ES-I3 (cell line): ENCODE data around the gene B4GALT4.

Experiments used
- H3K36me3 ChIP-seq: 2 replicates; pipeline ENCODE4 v1.6.1; 2013; ENCODE audit warnings: mild to moderate bottlenecking, low read length, control low read depth, moderate library complexity; ENCODE audit not compliant: insufficient read depth
- H3K4me1 ChIP-seq: 2 replicates; pipeline ENCODE4 v1.6.1; 2013; ENCODE audit warnings: mild to moderate bottlenecking, control low read depth, low read length; ENCODE audit not compliant: insufficient read depth
- H3K9ac ChIP-seq: 2 replicates; pipeline ENCODE4 v1.6.1; 2013; ENCODE audit warnings: low read depth, mild to moderate bottlenecking, low read length, moderate library complexity
- H3K9me3 ChIP-seq: 2 replicates; pipeline ENCODE4 v1.6.1; 2013; ENCODE audit warnings: mild to moderate bottlenecking, low read length, moderate library complexity; ENCODE audit not compliant: control insufficient read depth, insufficient read depth

The B4GALT4 gene

GRCh38 chr3:119205685-119206084 is 35.0 kb downstream of the B4GALT4 start:
- H3K36me3 ChIP-seq: peaks cover 5% of the 10 kb centered on the region; the same call in 1 of the 2 replicates
- H3K9me3 ChIP-seq: no peaks in the 10 kb centered on the region
- H3K9ac ChIP-seq: no peak overlapping the region
- no peaks in the 10 kb centered on the region for H3K4me1 ChIP-seq

GRCh38 chr3:119205209-119205608 is 35.5 kb downstream of the B4GALT4 start:
- Histone ChIP-seq H3K9ac (no peak overlapping the region), H3K4me1 (no peaks in the 10 kb centered on the region), H3K9me3 (no peaks in the 10 kb centered on the region), H3K36me3 (peaks cover under 1% of the 10 kb centered on the region; the same call in 1 of the 2 replicates)

- H3K9me3 ChIP-seq: no peaks in the 10 kb centered on the region
- no peak overlapping the region for H3K9ac ChIP-seq
- H3K4me1 ChIP-seq: peaks cover 7% of the 10 kb centered on the region; the same call in 1 of the 2 replicates
- H3K36me3 ChIP-seq: no peaks in the 10 kb centered on the region
Observed at GRCh38 chr3:119195911-119196310, 44.8 kb downstream of the B4GALT4 start.

- H3K9me3 ChIP-seq: no peaks in the 10 kb centered on the region
- H3K4me1 ChIP-seq: peaks cover 7% of the 10 kb centered on the region; the same call in 1 of the 2 replicates
- H3K9ac ChIP-seq: no peak overlapping the region
- no peaks in the 10 kb centered on the region for H3K36me3 ChIP-seq
Observed at GRCh38 chr3:119195151-119195476, 45.6 kb downstream of the B4GALT4 start.

- Histone ChIP-seq H3K9me3 (no peaks in the 10 kb centered on the region), H3K36me3 (no peaks in the 10 kb centered on the region), H3K4me1 (peaks cover 7% of the 10 kb centered on the region; the same call in 1 of the 2 replicates), H3K9ac (no peak overlapping the region)
Observed at GRCh38 chr3:119194237-119195150, 46.2 kb downstream of the B4GALT4 start.

GRCh38 chr3:119191800-119192199 is 48.9 kb downstream of the B4GALT4 start:
- Histone ChIP-seq H3K36me3 (no peaks in the 10 kb centered on the region), H3K9me3 (no peaks in the 10 kb centered on the region), H3K9ac (no peak overlapping the region), H3K4me1 (peaks cover 7% of the 10 kb centered on the region; the same call in 1 of the 2 replicates)

- H3K36me3 ChIP-seq: no peaks in the 10 kb centered on the region
- H3K4me1 ChIP-seq: no peaks in the 10 kb centered on the region
- H3K9ac ChIP-seq: no peak overlapping the region
- H3K9me3 ChIP-seq: no peaks in the 10 kb centered on the region
Observed at GRCh38 chr3:119187266-119187665, 53.4 kb downstream of the B4GALT4 start.

- Histone ChIP-seq H3K4me1 (0 out of 2 replicates have a peak, but pooled peaks cover 3% of the 10 kb centered on the region), H3K9ac (no peak overlapping the region), H3K9me3 (no peaks in the 10 kb centered on the region), H3K36me3 (no peaks in the 10 kb centered on the region)
Observed at GRCh38 chr3:119184796-119185570, 55.7 kb downstream of the B4GALT4 start.

GRCh38 chr3:119184111-119184510 is 56.6 kb downstream of the B4GALT4 start:
- H3K9me3 ChIP-seq: no peaks in the 10 kb centered on the region
- H3K36me3 ChIP-seq: no peaks in the 10 kb centered on the region
- no peak overlapping the region for H3K9ac ChIP-seq
- 0 out of 2 replicates have a peak, but pooled peaks cover 3% of the 10 kb centered on the region for H3K4me1 ChIP-seq

GRCh38 chr3:119181765-119182164 is 58.9 kb downstream of the B4GALT4 start:
- Histone ChIP-seq H3K9ac (no peak overlapping the region), H3K36me3 (no peaks in the 10 kb centered on the region), H3K9me3 (no peaks in the 10 kb centered on the region), H3K4me1 (0 out of 2 replicates have a peak, but pooled peaks cover 3% of the 10 kb centered on the region)

- Histone ChIP-seq H3K36me3 (no peaks in the 10 kb centered on the region), H3K4me1 (0 out of 2 replicates have a peak, but pooled peaks cover 3% of the 10 kb centered on the region), H3K9me3 (no peaks in the 10 kb centered on the region), H3K9ac (no peak overlapping the region)
Observed at GRCh38 chr3:119177321-119177720, 63.4 kb downstream of the B4GALT4 start.

- Histone ChIP-seq H3K9me3 (no peaks in the 10 kb centered on the region), H3K36me3 (no peaks in the 10 kb centered on the region), H3K4me1 (0 out of 2 replicates have a peak, but pooled peaks cover 1% of the 10 kb centered on the region), H3K9ac (no peak overlapping the region)
Observed at GRCh38 chr3:119176778-119177177, 63.9 kb downstream of the B4GALT4 start.

GRCh38 chr3:119175872-119176756 is 64.6 kb downstream of the B4GALT4 start:
- Histone ChIP-seq H3K4me1 (no peaks in the 10 kb centered on the region), H3K36me3 (no peaks in the 10 kb centered on the region), H3K9ac (no peak overlapping the region), H3K9me3 (no peaks in the 10 kb centered on the region)

- no peaks in the 10 kb centered on the region for H3K4me1 ChIP-seq
- H3K9me3 ChIP-seq: no peaks in the 10 kb centered on the region
- no peaks in the 10 kb centered on the region for H3K36me3 ChIP-seq
- no peak within 1 kb of the TSS; the same call in 1 of the 2 replicates for H3K9ac ChIP-seq
Observed at GRCh38 chr3:119173325-119173724, 67.4 kb downstream of the B4GALT4 start, which contains the start of gene UPK1B. Gene UPK1B (plus strand): TSS chr3:119173598. CDS start chr3:119186742, 13,144 bp downstream.
